NCI-H748 (cell line): Measurements from ENCODE around the gene F2.
"Not testable (repeated sequence)": the region's sequence is repeated elsewhere in the genome, so short reads cannot be mapped to it uniquely, and the experiment has no call there.

ENCODE experiments used
- DNase-seq: peaks from one replicate; lab custom pipeline; 2025; ENCODE audit not compliant: unreplicated experiment; lab: John Stamatoyannopoulos, UW

F2 gene

DNA sequence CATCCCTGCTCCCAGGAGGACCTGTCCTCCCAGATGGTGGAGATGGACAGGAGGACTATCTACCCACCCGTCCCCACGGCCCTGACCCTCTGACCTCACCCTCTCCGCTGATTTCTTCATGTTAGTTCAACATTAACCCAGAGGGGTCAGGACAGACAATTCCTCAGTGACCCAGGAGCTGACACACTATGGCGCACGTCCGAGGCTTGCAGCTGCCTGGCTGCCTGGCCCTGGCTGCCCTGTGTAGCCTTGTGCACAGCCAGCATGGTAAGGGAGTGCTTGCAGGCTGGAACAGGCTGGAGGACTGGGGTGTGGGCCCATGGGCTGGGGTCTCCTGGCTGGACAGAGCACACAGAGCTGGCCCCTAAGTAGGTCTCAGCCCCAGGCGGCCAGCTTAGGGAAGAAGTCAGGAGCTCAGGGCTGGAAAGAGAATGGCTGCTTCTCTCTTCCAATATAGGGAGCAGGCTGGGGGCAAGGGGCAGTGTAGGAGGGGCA, at the start of gene F2:
TSS of gene F2 (plus strand) at position 166 of the 495 bp plus-strand sequence. CDS start at position 189, 23 bp downstream.
- DNase-seq, result no peak

DNA sequence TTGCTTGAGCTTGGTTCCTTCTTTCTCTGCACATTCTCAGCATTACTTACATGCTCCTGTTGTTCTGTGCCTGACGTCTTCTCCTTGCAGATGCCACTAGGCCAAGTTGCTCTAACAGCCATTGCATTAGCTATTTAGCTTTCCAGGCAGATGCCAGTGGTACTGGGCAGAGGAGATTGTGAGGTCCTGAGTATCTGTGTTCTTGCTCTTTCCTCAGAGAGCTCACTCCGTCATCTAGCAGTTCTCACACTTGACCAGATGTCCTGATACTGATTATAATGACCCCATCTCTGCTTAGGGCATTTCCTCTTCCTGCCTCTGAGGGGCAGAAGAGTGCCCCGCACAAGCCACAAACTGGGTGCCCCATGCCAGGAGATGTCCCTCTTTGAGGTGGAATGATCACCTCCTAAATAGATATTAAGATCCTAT, 49.3 kb upstream of the F2 start:
- DNase-seq, result no peak

- DNase-seq, result not testable (repeated sequence)
Measured at GRCh38 chr11:46670521-46670920, 48.5 kb upstream of the F2 start.

GRCh38 chr11:46671958-46672315, 47.1 kb upstream of the F2 start:
- no peak for DNase-seq

- no peak for DNase-seq
Measured at GRCh38 chr11:46672381-46672839, 46.6 kb upstream of the F2 start.

DNA sequence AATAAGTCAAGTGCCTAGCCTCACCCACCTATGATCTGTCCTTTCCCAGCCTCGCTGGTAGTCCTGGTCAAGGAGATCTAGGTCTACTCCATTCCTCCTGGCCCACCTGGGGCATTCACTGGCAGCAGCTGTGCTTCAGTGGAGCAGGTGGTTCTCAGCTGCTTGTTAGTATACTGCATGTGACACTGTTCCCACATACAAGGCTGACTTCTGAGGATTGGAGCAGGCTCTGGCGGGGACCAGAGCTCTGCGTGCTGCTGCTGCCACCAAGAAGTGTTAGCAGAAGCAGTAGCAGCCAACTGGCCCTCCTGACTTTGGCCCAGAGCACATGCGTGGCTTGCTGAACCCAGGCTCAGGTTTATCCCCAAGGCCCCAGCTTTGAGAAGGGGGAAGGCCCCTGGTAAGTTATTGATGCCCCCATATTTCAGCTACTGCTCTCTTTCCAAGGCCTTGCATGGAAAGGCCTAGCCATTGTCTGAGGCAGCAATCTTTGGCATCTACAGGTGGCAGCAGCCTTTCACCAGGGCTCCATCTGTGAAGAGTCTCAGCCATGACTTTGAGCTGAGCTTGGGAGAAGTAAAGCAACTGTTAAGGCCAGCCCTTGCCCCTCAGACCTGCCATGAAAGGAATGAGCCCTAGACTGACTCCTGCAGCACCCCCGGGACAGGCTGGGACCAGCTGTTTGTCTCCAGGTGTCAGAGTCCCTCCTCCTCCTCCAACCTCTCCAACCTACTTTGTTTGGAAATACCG, 45.1 kb upstream of the F2 start:
- DNase-seq, result no peak

- no peak for DNase-seq
Measured at GRCh38 chr11:46674463-46675287, 44.3 kb upstream of the F2 start.

DNA sequence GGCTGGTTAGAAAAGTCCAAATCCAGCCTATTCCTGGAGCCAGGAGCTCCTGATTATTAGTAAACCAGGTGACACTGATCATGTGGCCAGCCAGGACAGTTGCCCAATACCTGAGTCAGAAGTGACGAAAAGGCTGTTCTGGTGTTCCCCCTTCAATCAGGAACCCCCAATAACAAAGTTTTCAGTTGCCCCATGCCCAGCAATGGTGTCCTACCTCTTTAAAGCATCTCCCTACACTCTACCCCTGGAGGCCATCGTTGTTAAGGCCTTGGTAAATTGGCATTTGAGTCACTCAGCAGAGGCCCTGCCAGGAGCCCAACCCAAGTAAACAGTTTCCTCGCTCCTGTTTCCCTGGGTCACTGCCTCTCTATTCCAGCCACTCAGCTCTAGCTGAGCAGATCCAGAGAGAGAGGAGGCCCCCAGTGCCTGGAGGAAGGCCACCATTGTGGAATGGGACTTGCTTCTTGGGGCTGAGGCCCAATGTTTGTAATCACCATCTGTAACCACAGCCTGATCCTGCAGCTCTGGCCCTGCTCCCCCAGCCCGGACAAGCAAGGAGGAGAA, 43.6 kb upstream of the F2 start:
- DNase-seq, result no peak

- DNase-seq, result no peak
Measured at GRCh38 chr11:46675949-46676348, 43.1 kb upstream of the F2 start.

DNA sequence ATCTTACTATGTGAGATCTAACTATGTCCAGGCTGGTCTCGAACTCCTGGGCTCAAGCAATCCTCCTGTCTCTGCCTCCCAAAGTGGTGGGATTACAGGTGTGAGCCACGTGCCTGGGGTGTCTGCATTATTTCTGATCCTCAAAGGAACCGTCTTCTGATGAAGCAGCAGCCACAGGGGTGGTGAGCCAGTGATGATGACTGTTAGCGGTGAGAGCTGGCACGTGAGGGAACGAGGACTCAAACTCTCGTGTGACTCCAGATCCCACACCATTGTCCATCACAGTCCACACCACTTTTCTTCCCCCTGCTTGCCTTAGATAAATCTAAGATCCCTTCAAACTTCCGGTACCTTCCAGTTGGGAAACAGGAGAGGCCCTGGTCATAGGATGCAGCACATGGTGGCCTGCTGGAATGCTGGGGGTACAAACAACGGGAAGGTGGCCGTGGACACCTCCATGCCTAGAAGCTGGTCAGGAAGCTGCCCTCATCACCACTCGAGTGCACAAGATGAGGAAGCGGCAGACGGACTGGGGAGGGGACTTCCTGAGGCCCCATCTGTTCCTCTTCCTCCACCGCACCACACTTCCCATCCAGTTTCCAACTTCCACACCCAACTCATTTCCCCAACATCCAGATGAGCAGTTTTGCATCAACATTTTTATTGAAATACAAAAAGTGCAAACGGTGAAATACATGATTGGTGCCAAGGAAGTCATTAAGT, 42.4 kb upstream of the F2 start:
- DNase-seq, result no peak

GRCh38 chr11:46677169-46677568, 41.8 kb upstream of the F2 start:
- no peak for DNase-seq

DNA sequence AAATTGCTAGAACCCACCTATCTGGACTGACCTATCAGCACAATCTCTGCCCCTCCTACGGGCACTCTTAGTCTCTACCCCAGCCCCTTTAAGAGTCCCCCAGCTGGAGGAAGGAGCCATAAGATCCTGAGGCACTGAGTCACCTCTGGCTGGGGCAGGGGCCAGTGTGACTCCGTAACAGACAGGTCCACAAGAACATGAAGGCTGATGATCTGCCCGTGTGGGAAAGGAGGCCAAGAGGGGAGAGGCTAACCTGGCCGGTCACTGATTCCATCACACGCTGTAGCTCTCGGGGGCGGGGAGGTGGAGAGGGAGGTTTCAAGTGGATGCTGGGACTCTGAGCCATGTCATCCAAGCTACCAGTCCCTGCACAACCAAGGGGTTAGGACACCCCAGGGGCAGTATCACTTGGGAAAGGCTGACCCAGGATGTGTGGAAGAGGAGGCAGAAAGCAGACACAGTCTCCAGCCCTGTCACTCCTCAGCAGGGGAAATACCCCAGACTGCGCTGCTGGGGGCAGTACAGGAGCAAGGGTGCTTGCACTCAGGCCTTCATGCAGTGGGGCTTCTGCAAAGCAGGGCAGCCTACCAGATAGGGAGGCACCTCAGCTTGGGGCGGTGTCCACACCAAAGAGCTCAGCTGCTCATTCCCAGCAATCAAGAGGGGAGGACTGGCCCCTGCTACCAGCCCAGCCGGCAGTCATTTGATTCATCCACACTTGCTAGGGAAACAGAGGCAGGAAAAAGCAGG, 40.8 kb upstream of the F2 start:
- no peak for DNase-seq

DNA sequence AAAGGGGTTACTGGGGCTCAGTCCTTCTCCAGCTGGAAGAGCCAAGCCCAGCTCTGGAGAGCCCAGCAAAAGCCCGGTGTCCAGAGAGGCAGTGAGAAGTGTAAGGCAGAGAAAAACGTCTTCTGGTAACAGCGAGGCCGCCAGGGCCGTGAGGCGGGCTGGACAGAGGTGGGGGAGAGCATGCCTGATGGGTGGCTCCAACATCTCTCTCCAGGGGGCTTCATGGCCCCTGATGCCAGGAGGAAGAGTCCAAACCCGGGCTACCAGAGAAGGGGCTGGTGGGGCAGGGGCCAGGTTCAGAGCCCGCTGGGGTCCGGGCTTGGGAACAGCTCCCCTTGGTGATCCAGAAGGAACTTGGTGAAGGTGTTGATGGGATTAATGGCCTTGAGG, 40.3 kb upstream of the F2 start:
- DNase-seq, result no peak

- DNase-seq, result no peak
Measured at GRCh38 chr11:46679241-46680163, 39.5 kb upstream of the F2 start.

DNA sequence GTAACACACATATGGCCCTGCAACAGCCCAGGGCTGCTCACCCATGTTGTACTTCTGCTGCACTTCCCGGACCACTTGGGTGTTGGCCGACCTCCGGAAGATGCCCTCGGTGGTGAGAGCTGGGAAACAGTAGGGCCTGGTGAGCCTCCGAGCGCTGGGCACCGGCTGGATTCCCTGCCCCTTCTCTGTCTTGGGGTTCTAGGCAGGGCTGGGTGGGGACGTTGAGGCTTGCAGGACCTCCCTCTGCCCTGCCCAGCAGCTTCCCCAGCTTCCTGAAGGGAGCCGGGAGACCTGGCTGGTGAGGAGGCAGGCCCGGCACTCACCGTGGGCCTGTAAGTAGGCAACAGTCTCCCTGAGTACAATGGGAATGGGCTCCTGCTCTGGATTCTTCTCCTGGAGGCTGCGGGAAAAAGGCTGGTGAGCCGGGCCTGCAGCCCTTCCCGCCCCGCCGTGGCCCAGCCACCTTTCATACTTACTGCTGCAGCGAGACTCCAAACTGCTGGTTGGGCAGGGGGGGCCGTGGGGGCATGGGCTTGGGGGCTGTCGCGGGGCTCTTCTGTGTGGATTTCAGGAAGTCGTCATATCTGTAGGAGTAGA, 38.8 kb upstream of the F2 start:
- DNase-seq, result no peak

GRCh38 chr11:46680815-46681214, 38.2 kb upstream of the F2 start:
- DNase-seq, result no peak

DNA sequence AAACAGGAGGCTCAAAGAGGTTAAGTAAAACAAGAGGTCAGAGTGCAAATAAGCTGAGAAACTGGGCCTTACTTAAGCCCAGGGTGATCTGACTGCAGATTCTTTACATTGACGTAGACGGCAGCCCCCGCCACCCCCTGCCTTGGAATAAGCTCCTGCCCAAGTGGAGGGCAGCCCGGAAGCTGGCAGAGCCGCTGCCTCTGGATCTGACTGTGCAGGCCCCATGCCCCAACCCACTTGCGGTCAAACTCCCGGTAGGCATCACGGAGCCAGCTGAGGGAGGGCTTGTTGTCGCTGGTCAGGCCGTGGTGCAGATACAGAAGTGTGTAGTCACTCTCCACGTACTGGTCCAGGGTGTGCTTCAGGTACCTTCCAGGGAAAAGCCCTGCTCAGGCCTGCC, 37.2 kb upstream of the F2 start:
- no peak for DNase-seq

GRCh38 chr11:46682773-46683752, 36.0 kb upstream of the F2 start:
- no peak for DNase-seq
